ENCODE measurements around the gene INTS11. TPM values are rescaled to one million over a fixed set of nuclear protein-coding genes. Genes with fewer than 3 reads are reported as not detected.

The INTS11 gene
- total RNA-seq, 1 donor from 2014 or later: 27.1 TPM

DNA sequence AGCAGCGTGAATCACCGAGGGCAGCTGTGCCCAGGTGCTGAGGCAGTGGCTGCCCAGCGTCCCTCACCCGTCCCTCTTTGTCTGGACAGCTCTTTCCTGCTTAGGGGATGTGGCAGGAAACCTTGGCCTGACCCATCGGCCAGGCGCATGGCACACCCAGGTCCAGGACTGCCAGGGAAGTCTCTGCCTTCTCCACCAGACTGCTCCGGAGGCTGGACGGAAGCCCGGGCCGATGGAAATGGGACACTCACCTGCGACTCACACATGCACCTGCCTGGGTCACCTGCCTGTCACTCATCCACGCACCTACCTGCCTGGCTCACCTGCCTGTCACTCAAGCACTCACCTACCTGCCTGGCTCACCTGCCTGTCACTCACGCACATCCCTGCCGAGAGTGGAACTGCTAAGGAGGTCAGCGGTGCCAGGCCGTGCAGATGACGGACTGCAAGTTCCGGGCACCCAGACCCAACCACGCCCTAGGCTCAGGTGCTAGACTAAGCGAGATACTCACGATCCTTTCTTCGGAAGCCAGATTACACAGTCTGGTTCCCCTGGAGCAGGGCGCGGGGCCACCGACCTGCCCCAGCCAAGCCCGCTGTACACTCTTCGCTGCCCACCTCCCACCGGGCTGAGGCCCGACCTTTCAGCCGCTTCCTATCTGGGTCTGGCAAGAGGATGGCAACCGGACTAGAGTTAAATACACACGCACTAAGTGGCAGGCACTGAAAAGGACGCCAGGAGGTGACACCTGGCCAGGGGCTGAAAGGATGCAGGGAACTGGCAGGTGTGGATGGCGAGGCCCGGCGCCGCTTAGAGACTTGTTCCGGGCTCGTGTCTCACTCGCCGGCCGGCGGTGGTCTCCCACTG, 51.9 kb downstream of the INTS11 start:
- H3K4me3 ChIP-seq (ENCODE audit: low read length in 3 of 3): peak overlapping the region; percentile 86 to 93 (median 90)
- H3K27ac ChIP-seq (ENCODE audit: low read depth, low read length): peak overlapping the region; percentile 69
- H3K9ac ChIP-seq (ENCODE audit: low read depth in 1 of 3, low read length in 3 of 3): peak overlapping the region; percentile 90 to 98 (median 95)
- peaks cover 2 to 8% (median 6%) of the 10 kb centered on the region in 3 donors for H3K36me3 ChIP-seq (ENCODE audit: control insufficient read depth in 3 of 3, insufficient read depth in 3 of 3, low read length in 3 of 3)
- H3K4me1 ChIP-seq (ENCODE audit: control insufficient read depth in 3 of 3, insufficient read depth in 3 of 3, low read length in 3 of 3): peaks cover 38 to 48% (median 40%) of the 10 kb centered on the region in 3 donors
- no peaks in the 10 kb centered on the region for H3K9me3 ChIP-seq (ENCODE audit: control insufficient read depth in 3 of 3, low read length in 3 of 3)
- no peaks in the 10 kb centered on the region for H3K27me3 ChIP-seq (ENCODE audit: control insufficient read depth in 3 of 3, insufficient read depth in 3 of 3, low read length in 3 of 3)

DNA sequence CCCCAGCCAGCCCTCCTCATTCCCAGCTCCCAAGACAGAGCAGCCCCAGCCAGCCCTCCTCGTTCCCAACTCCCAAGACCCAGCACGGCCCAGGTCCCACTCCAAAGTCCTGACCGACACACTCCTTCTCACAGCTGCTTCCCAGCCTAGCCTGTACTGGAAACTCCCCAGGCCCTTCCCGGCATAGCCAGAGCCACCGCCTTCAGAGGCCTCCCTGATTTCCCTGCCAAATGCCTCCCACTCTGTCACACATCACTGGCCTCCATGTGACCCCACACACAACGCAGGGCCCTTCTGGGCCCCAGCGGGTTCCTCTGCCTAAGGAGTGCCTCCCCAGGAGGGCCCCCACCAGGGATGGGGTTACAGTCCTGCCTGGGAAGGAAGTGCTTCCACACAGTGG, 53.6 kb downstream of the INTS11 start:
- Histone ChIP-seq H3K4me1 (ENCODE audit: control insufficient read depth in 3 of 3, insufficient read depth in 3 of 3, low read length in 3 of 3) (peaks cover 38 to 48% (median 40%) of the 10 kb centered on the region in 3 donors), H3K9ac (ENCODE audit: low read depth in 1 of 3, low read length in 3 of 3) (peak overlapping the region; percentile 36 to 70 (median 36)), H3K27ac (ENCODE audit: low read depth, low read length) (peak overlapping the region; percentile 30), H3K27me3 (ENCODE audit: control insufficient read depth in 3 of 3, insufficient read depth in 3 of 3, low read length in 3 of 3) (no peaks in the 10 kb centered on the region), H3K36me3 (ENCODE audit: control insufficient read depth in 3 of 3, insufficient read depth in 3 of 3, low read length in 3 of 3) (peaks cover 3 to 15% (median 12%) of the 10 kb centered on the region in 3 donors), H3K9me3 (ENCODE audit: control insufficient read depth in 3 of 3, low read length in 3 of 3) (no peaks in the 10 kb centered on the region), H3K4me3 (ENCODE audit: low read length in 3 of 3) (peak overlapping the region; percentile 32 to 52 (median 45))

DNA sequence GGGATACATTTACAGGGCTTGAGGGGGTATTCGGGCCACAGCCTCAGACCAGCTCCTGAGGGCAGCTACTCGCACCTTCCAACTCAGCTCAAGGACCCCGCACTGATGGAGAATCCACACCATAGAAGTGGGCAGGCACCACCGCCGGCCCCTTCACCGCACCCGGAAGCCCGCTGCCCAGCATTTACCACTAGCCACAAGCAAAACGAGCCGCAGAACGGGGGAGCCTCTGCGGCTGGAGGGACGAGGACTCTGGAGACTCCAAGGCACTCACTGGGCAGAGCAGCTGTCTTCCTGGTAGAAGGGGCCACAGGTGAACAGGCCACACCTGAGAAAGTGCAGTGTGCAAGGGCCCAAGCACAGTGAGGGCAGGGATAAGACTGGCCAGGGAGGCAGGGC, 56.2 kb downstream of the INTS11 start:
- H3K4me1 ChIP-seq (ENCODE audit: control insufficient read depth in 3 of 3, insufficient read depth in 3 of 3, low read length in 3 of 3): peaks cover 32 to 35% (median 32%) of the 10 kb centered on the region in 3 donors
- no peak overlapping the region for H3K27ac ChIP-seq (ENCODE audit: low read depth, low read length)
- no peak overlapping the region for H3K4me3 ChIP-seq (ENCODE audit: low read length in 3 of 3)
- H3K9ac ChIP-seq (ENCODE audit: low read depth in 1 of 3, low read length in 3 of 3): no peak overlapping the region
- H3K27me3 ChIP-seq (ENCODE audit: control insufficient read depth in 3 of 3, insufficient read depth in 3 of 3, low read length in 3 of 3): no peaks in the 10 kb centered on the region
- H3K36me3 ChIP-seq (ENCODE audit: control insufficient read depth in 3 of 3, insufficient read depth in 3 of 3, low read length in 3 of 3): peaks cover 10 to 24% (median 20%) of the 10 kb centered on the region in 3 donors
- H3K9me3 ChIP-seq (ENCODE audit: control insufficient read depth in 3 of 3, low read length in 3 of 3): no peaks in the 10 kb centered on the region

DNA sequence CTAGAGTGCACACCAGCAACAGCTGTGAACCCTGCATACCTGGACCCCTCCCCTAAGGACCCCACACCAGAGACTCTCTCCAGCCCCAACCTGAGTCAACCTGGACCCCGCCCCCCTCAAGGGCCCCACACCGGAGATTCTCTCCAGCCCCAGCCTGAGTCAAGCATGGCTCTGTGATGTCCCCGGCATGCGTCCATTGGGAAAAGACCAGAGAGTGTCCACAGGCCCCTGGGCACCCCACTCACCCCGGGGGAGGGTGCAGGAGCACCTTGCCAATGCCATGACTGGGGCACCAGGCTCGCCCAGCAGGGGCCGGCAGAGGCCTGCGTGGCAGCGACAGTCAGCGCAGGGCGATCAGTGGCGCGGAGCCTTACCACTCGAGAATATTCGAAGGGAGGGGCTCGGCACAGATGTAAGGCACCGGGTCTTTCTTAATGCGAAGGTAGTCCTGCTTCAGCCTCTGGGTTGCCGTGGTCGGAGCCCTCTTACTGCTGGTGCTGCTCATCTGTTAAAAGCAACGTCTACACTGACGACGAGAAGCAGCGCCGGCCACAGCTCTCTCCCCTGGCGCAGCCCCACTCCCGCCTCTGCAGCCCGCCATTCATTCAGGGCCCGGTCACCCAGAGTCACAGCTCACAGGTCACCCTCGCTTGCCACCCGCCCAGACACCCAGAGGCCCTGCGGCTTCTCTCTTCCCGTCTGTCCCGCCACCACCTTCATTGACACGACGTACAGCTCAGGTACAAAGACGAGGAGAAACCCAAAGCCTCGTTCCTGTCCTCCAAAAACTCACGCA, 56.8 kb downstream of the INTS11 start:
- Histone ChIP-seq H3K4me3 (ENCODE audit: low read length in 3 of 3) (no peak overlapping the region), H3K27me3 (ENCODE audit: control insufficient read depth in 3 of 3, insufficient read depth in 3 of 3, low read length in 3 of 3) (no peaks in the 10 kb centered on the region), H3K36me3 (ENCODE audit: control insufficient read depth in 3 of 3, insufficient read depth in 3 of 3, low read length in 3 of 3) (peaks cover 15 to 30% (median 25%) of the 10 kb centered on the region in 3 donors), H3K4me1 (ENCODE audit: control insufficient read depth in 3 of 3, insufficient read depth in 3 of 3, low read length in 3 of 3) (peaks cover 29 to 30% (median 29%) of the 10 kb centered on the region in 3 donors), H3K9me3 (ENCODE audit: control insufficient read depth in 3 of 3, low read length in 3 of 3) (no peaks in the 10 kb centered on the region), H3K27ac (ENCODE audit: low read depth, low read length) (no peak overlapping the region), H3K9ac (ENCODE audit: low read depth in 1 of 3, low read length in 3 of 3) (no peak overlapping the region)

DNA sequence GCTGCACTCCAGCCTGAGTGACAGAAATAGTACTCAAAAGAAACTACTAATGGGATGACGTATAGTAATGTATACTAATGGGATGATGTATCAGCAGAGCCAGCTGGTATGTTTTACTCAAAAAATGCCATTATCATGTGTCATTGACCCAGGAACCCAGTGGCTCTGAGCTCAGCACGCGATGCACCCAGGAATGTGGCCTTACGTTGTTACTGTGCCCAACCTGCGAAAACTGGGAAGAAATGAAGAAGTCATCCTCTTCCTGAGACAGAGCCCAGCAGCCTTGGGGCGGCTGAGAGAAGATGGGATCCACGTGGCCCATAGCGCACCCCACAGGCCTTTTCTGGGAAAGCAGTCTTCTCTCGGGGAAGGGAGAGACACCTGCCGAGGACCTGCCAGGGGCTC, 59.6 kb downstream of the INTS11 start:
- peaks cover 37 to 48% (median 45%) of the 10 kb centered on the region in 3 donors for H3K36me3 ChIP-seq (ENCODE audit: control insufficient read depth in 3 of 3, insufficient read depth in 3 of 3, low read length in 3 of 3)
- H3K4me1 ChIP-seq (ENCODE audit: control insufficient read depth in 3 of 3, insufficient read depth in 3 of 3, low read length in 3 of 3): peaks cover 2 to 3% (median 2%) of the 10 kb centered on the region in 3 donors
- H3K9ac ChIP-seq (ENCODE audit: low read depth in 1 of 3, low read length in 3 of 3): peak overlapping the region in 1 of 3 donors; percentile 16
- no peaks in the 10 kb centered on the region for H3K9me3 ChIP-seq (ENCODE audit: control insufficient read depth in 3 of 3, low read length in 3 of 3)
- no peaks in the 10 kb centered on the region for H3K27me3 ChIP-seq (ENCODE audit: control insufficient read depth in 3 of 3, insufficient read depth in 3 of 3, low read length in 3 of 3)
- H3K4me3 ChIP-seq (ENCODE audit: low read length in 3 of 3): no peak overlapping the region
- H3K27ac ChIP-seq (ENCODE audit: low read depth, low read length): no peak overlapping the region

DNA sequence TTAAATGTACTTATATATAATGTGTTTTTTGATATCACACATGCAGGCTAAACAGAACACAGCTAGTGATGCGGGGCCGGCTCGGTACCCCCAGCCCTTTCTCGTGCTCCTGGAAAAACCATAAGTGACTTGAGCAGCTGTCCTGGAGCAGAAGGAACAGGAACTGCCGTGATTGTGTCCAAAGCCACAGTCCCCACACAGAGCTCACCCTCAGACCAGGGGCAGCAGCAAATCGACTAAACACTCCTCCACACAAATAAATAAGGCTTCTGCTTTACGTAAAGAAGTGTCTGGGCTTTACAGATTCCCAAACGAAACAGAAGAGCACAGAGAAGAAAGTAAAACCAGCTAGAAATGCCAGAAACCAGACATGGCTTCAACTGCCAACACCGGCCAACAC, 60.4 kb downstream of the INTS11 start:
- H3K9ac ChIP-seq (ENCODE audit: low read depth in 1 of 3, low read length in 3 of 3): no peak overlapping the region
- no peak overlapping the region for H3K27ac ChIP-seq (ENCODE audit: low read depth, low read length)
- peaks cover 43 to 54% (median 52%) of the 10 kb centered on the region in 3 donors for H3K36me3 ChIP-seq (ENCODE audit: control insufficient read depth in 3 of 3, insufficient read depth in 3 of 3, low read length in 3 of 3)
- H3K27me3 ChIP-seq (ENCODE audit: control insufficient read depth in 3 of 3, insufficient read depth in 3 of 3, low read length in 3 of 3): no peaks in the 10 kb centered on the region
- no peak overlapping the region for H3K4me3 ChIP-seq (ENCODE audit: low read length in 3 of 3)
- H3K4me1 ChIP-seq (ENCODE audit: control insufficient read depth in 3 of 3, insufficient read depth in 3 of 3, low read length in 3 of 3): peaks cover 0 to 2% (median 0%) of the 10 kb centered on the region in 3 donors
- H3K9me3 ChIP-seq (ENCODE audit: control insufficient read depth in 3 of 3, low read length in 3 of 3): no peaks in the 10 kb centered on the region

DNA sequence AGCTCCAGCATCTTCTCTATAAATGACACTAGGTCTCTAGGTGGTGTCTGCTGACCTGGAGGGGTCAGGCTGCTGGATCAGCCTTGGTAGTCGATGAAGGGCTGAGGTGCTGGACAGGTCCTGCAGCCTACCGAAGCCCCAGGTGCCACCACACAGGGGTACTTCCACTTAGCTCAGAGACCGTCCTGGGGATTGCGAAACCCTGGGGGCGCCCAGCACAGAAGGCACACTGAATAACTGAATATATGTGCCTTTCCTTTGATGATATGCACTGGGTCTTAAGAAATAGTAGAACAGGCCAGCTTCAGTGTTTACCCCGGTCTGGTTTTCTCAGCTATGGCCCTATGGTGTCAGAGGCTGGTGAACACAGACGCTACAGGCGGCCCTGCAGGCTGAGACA, 61.7 kb downstream of the INTS11 start:
- Histone ChIP-seq H3K4me3 (ENCODE audit: low read length in 3 of 3) (no peak overlapping the region), H3K4me1 (ENCODE audit: control insufficient read depth in 3 of 3, insufficient read depth in 3 of 3, low read length in 3 of 3) (peaks cover 0 to 6% (median 0%) of the 10 kb centered on the region in 3 donors), H3K9ac (ENCODE audit: low read depth in 1 of 3, low read length in 3 of 3) (no peak overlapping the region), H3K27ac (ENCODE audit: low read depth, low read length) (no peak overlapping the region), H3K27me3 (ENCODE audit: control insufficient read depth in 3 of 3, insufficient read depth in 3 of 3, low read length in 3 of 3) (no peaks in the 10 kb centered on the region), H3K36me3 (ENCODE audit: control insufficient read depth in 3 of 3, insufficient read depth in 3 of 3, low read length in 3 of 3) (peaks cover 46 to 54% (median 54%) of the 10 kb centered on the region in 3 donors), H3K9me3 (ENCODE audit: control insufficient read depth in 3 of 3, low read length in 3 of 3) (no peaks in the 10 kb centered on the region)

DNA sequence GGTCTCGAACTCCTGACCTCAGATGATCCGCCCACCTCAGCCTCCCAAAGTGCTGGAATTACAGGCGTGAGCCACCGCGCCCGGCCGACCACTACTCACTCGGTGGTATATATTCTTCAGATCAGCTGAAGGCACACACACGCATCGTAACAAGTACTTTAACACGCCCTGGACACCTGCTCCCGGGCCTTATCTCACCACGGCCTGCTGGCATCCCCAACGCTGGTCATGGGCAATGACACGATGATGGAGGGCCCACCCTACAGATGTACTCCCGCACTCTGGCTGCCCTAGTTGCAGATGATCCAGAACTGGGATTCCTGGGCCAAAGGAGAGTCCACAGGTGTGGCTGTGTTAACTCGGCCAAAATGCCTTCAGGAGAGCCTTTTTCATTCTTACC, 62.4 kb downstream of the INTS11 start:
- no peak overlapping the region for H3K27ac ChIP-seq (ENCODE audit: low read depth, low read length)
- no peaks in the 10 kb centered on the region for H3K27me3 ChIP-seq (ENCODE audit: control insufficient read depth in 3 of 3, insufficient read depth in 3 of 3, low read length in 3 of 3)
- H3K4me1 ChIP-seq (ENCODE audit: control insufficient read depth in 3 of 3, insufficient read depth in 3 of 3, low read length in 3 of 3): peaks cover 0 to 6% (median 0%) of the 10 kb centered on the region in 3 donors
- peaks cover 46 to 48% (median 47%) of the 10 kb centered on the region in 3 donors for H3K36me3 ChIP-seq (ENCODE audit: control insufficient read depth in 3 of 3, insufficient read depth in 3 of 3, low read length in 3 of 3)
- no peaks in the 10 kb centered on the region for H3K9me3 ChIP-seq (ENCODE audit: control insufficient read depth in 3 of 3, low read length in 3 of 3)
- no peak overlapping the region for H3K4me3 ChIP-seq (ENCODE audit: low read length in 3 of 3)
- H3K9ac ChIP-seq (ENCODE audit: low read depth in 1 of 3, low read length in 3 of 3): no peak overlapping the region

Measured in skeletal muscle tissue (tissue), 4 donors.